Iris pigment epithelial cell (primary cell): Measurements from ENCODE around the gene NFASC.

Source experiments
- DNase-seq: peaks from one replicate; pipeline ENCODE4 v3.0.0-alpha.2; 2011; ENCODE audit warnings: low read depth

Gene NFASC

GRCh38 chr1:205009670-205010069 lies 139.0 kb downstream of the NFASC start:
- DNase-seq = no peak

GRCh38 chr1:205012391-205013140 lies 141.9 kb downstream of the NFASC start:
- no peak for DNase-seq

- peak; percentile 7 for DNase-seq
Measured at GRCh38 chr1:205013683-205014367, 143.2 kb downstream of the NFASC start.

GRCh38 chr1:205014783-205015182 lies 144.1 kb downstream of the NFASC start:
- DNase-seq = no peak

GRCh38 chr1:205015241-205015640 lies 144.6 kb downstream of the NFASC start:
- no peak for DNase-seq

- no peak for DNase-seq
Measured at GRCh38 chr1:205016075-205016474, 145.4 kb downstream of the NFASC start.

GRCh38 chr1:205016584-205016983 lies 145.9 kb downstream of the NFASC start:
- DNase-seq = no peak

- no peak for DNase-seq
Measured at GRCh38 chr1:205017001-205017400, 146.3 kb downstream of the NFASC start.

GRCh38 chr1:205017766-205018165 lies 147.1 kb downstream of the NFASC start:
- no peak for DNase-seq

GRCh38 chr1:205018381-205018780 lies 147.7 kb downstream of the NFASC start:
- no peak for DNase-seq

- no peak for DNase-seq
Measured at GRCh38 chr1:205020466-205020865, 149.8 kb downstream of the NFASC start.

- no peak for DNase-seq
Measured at GRCh38 chr1:205024679-205025078, 154.0 kb downstream of the NFASC start.

GRCh38 chr1:205025239-205025638 lies 154.6 kb downstream of the NFASC start:
- DNase-seq = no peak

- no peak for DNase-seq
Measured at GRCh38 chr1:205026181-205026580, 155.5 kb downstream of the NFASC start.

- no peak for DNase-seq
Measured at GRCh38 chr1:205028390-205028789, 157.7 kb downstream of the NFASC start.

GRCh38 chr1:205028924-205029323 lies 158.3 kb downstream of the NFASC start:
- DNase-seq = no peak

- DNase-seq = no peak
Measured at GRCh38 chr1:205030241-205030640, 159.6 kb downstream of the NFASC start.

- DNase-seq = no peak
Measured at GRCh38 chr1:205030896-205031295, 160.2 kb downstream of the NFASC start.

- no peak for DNase-seq
Measured at GRCh38 chr1:205032508-205032907, 161.8 kb downstream of the NFASC start.

- DNase-seq = no peak
Measured at GRCh38 chr1:205037539-205037938, 166.9 kb downstream of the NFASC start.

GRCh38 chr1:205038132-205038786 lies 167.6 kb downstream of the NFASC start:
- no peak for DNase-seq

- no peak for DNase-seq
Measured at GRCh38 chr1:205041001-205041715, 170.5 kb downstream of the NFASC start.
